B cell (primary cell): Measurements from ENCODE around the gene ARRDC1. TPM values are rescaled to one million over a fixed set of nuclear protein-coding genes. Genes with fewer than 3 reads are reported as not detected.

Experiments used
- ATAC-seq: fragments of 200-7000 bp; cut with Tn5 transposase; one replicate; pipeline ENCODE4 v1.10.0; 2021; ENCODE audit warnings: low read depth, mild to moderate bottlenecking, moderate number of reproducible peaks, moderate library complexity
- CTCF ChIA-PET: fragments of 350-600 bp; sonication (Branson Sonifier 250); formaldehyde crosslinking; loops from one replicate; lab custom pipeline; 2021; ENCODE audit warnings: antibody characterized with exemption, inconsistent platforms; lab: Charles Lee
- POLR2A ChIA-PET: fragments of 350-600 bp; sonication (Branson Sonifier 250); formaldehyde crosslinking; loops from one replicate; lab custom pipeline; 2021; ENCODE audit warnings: antibody characterized with exemption; lab: Charles Lee
- DNase-seq: peaks from one replicate; pipeline ENCODE4 v3.0.0; 2013
- H2AFZ ChIP-seq: 2 replicates; pipeline ENCODE4 v1.6.1; 2012; ENCODE audit warnings: mild to moderate bottlenecking, low read depth, low read length; ENCODE audit not compliant: insufficient read depth, poor library complexity, severe bottlenecking
- H3K27ac ChIP-seq, 2 donors: 1 replicate in 1 of 2; 2 replicates in 1 of 2; pipeline ENCODE4 v1.5.1; 2012 to 2013; ENCODE audit warnings: low read length in 2 of 2, mild to moderate bottlenecking in 2 of 2, moderate library complexity in 1 of 2
- H3K27me3 ChIP-seq, 4 experiments: fragments of 200-600 bp in 1 of 4; sonication (generic) in 1 of 4; replicated peaks in 1 of 4; 1 replicate in 2 of 4; 2 replicates in 2 of 4; pipeline versions ENCODE4 v1.6.1 to v1.7.0; 2013 to 2016; ENCODE audit warnings: low read length in 3 of 4, mild to moderate bottlenecking in 2 of 4, mixed read lengths in 1 of 4, moderate library complexity in 1 of 4; ENCODE audit not compliant: insufficient read depth in 4 of 4, control insufficient read depth in 3 of 4; ENCODE audit errors: control extremely low read depth in 1 of 4
- H3K36me3 ChIP-seq, 2 experiments: replicated peaks in 1 of 2; 1 replicate in 1 of 2; 2 replicates in 1 of 2; pipeline versions ENCODE4 v1.6.1 to v1.7.1; 2013; ENCODE audit warnings: low read length in 1 of 2; ENCODE audit not compliant: insufficient read depth in 2 of 2, control insufficient read depth in 1 of 2; ENCODE audit errors: control extremely low read depth in 1 of 2, extremely low read depth in 1 of 2
- H3K4me1 ChIP-seq, 2 donors: fragments of 200-600 bp in 1 of 2; sonication (generic) in 1 of 2; 1 replicate in 1 of 2; 2 replicates in 1 of 2; pipeline versions ENCODE4 v1.5.1 to v1.6.1; 2013 to 2017; ENCODE audit warnings: low read length in 2 of 2; ENCODE audit not compliant: control insufficient read depth in 2 of 2, insufficient read depth in 2 of 2
- H3K4me2 ChIP-seq: replicated peaks from 2 replicates; pipeline ENCODE3; 2012; ENCODE audit warnings: mild to moderate bottlenecking, low read depth, low read length; ENCODE audit not compliant: poor library complexity, severe bottlenecking
- H3K4me3 ChIP-seq, 5 experiments: fragments of 200-600 bp in 1 of 5; sonication (generic) in 1 of 5; 1 replicate in 3 of 5; 2 replicates in 2 of 5; pipeline versions ENCODE4 v1.5.1 to v1.7.0; 2011 to 2016; ENCODE audit warnings: low read length in 4 of 5, mild to moderate bottlenecking in 4 of 5, low read depth in 2 of 5, control low read depth in 1 of 5, moderate library complexity in 1 of 5; ENCODE audit not compliant: insufficient read depth in 1 of 5; ENCODE audit errors: control extremely low read depth in 1 of 5, extremely low read depth in 1 of 5
- H3K79me2 ChIP-seq: fragments of 200-600 bp; sonication (generic); one replicate; pipeline ENCODE4 v1.6.0; 2016; ENCODE audit warnings: low read length; ENCODE audit not compliant: control insufficient read depth, insufficient read depth
- H3K9ac ChIP-seq: fragments of 200-600 bp; sonication (generic); 2 replicates; pipeline ENCODE4 v1.6.1; 2017; ENCODE audit warnings: mild to moderate bottlenecking, low read length, moderate library complexity
- H3K9me3 ChIP-seq, 3 donors: one replicate each; pipeline versions ENCODE4 v1.6.1 to v1.7.1; 2013; ENCODE audit warnings: low read length in 2 of 3; ENCODE audit not compliant: control insufficient read depth in 2 of 3, insufficient read depth in 1 of 3; ENCODE audit errors: control extremely low read depth in 1 of 3
- H4K20me1 ChIP-seq: 2 replicates; pipeline ENCODE4 v1.6.0; 2012; ENCODE audit warnings: mild to moderate bottlenecking, low read length; ENCODE audit not compliant: insufficient read depth, control insufficient read depth, poor library complexity, severe bottlenecking
- H3K27ac Mint-ChIP-seq: one replicate; pipeline ENCODE4 v1.8.0; 2021; ENCODE audit warnings: mixed read lengths
- H3K27me3 Mint-ChIP-seq: one replicate; pipeline ENCODE4 v1.8.0; 2021; ENCODE audit warnings: mixed read lengths
- H3K4me1 Mint-ChIP-seq: one replicate; pipeline ENCODE4 v1.8.0; 2021; ENCODE audit warnings: mixed read lengths
- H3K4me3 Mint-ChIP-seq: one replicate; pipeline ENCODE4 v1.8.0; 2021; ENCODE audit warnings: mixed read lengths
- H3K9me3 Mint-ChIP-seq: one replicate; pipeline ENCODE4 v1.8.0; 2022; ENCODE audit warnings: mixed read lengths; ENCODE audit not compliant: insufficient read depth
- CTCF ChIP-seq: fragments of 200-600 bp; IDR thresholded peaks from one replicate; pipeline ENCODE4 v1.8.0; 2022; ENCODE audit warnings: antibody characterized with exemption, mild to moderate bottlenecking
- EZH2 ChIP-seq: IDR thresholded peaks from 2 replicates; pipeline ENCODE4 v1.6.1; 2012; ENCODE audit warnings: borderline replicate concordance, low read depth, mild to moderate bottlenecking, moderate library complexity, low read length; ENCODE audit not compliant: insufficient read depth, poor library complexity, severe bottlenecking
- WGBS: methylation state at CpG from one replicate; pipeline ENCODE4 v1.1.5; 2013; ENCODE audit warnings: missing lambda C conversion rate; ENCODE audit not compliant: insufficient coverage; 5-methylcytosine and 5-hydroxymethylcytosine counted together
- intact Hi-C: fragments of 100-400 bp; cut with micrococcal nuclease; formaldehyde crosslinking; loops from one replicate; pipeline ENCODE4 v1.10.0; 2022
- polyA plus RNA-seq: library from polyadenylated mRNA; depleted of rRNA; stranded (reverse); fragments of >200 nt; gene quantifications from 2 replicates; pipeline ENCODE4 v1.2.3, GENCODE V29; 2012
- total RNA-seq, 2 donors: library from RNA; stranded (reverse); fragments of 120-200 nt in 1 of 2; gene quantifications; 1 replicate in 1 of 2; 2 replicates in 1 of 2; pipeline versions ENCODE4 v1.2.3 to v1.2.4, GENCODE V29; 2013 to 2022

The ARRDC1 gene
- total and polyA plus RNA-seq, 2 donors (not counting 1 experiment from before 2014, with no cell fraction given), result 89.2 to 227 TPM

- H3K9ac ChIP-seq, result no peak overlapping the region
- H3K4me1 Mint-ChIP-seq, result peaks cover 5% of the 10 kb centered on the region
- peaks cover 10% of the 10 kb centered on the region for H3K79me2 ChIP-seq
- H3K4me1 ChIP-seq, result peaks cover 4 to 5% of the 10 kb centered on the region in 2 donors
- H4K20me1 ChIP-seq, result peaks cover 3% of the 10 kb centered on the region
- no peak overlapping the region for H3K4me3 Mint-ChIP-seq
- TF ChIP-seq CTCF (no peak), EZH2 (no peak)
- H2AFZ ChIP-seq, result no peak overlapping the region
- ATAC-seq (no peak), DNase-seq (no peak)
- 96% methylated on average over 7 of the region's 8 CpGs for WGBS
- intact Hi-C loops, result no loop called here
- H3K9me3 Mint-ChIP-seq, result no peaks in the 10 kb centered on the region
- CTCF ChIA-PET, result no interaction called here
- POLR2A ChIA-PET, result no interaction called here
- H3K27ac ChIP-seq, result no peak overlapping the region
- no peaks in the 10 kb centered on the region for H3K27me3 ChIP-seq
- H3K4me3 ChIP-seq, result no peak overlapping the region
- no peaks in the 10 kb centered on the region for H3K27me3 Mint-ChIP-seq
- no peak overlapping the region for H3K27ac Mint-ChIP-seq
- H3K4me2 ChIP-seq, result no peak overlapping the region
- no peaks in the 10 kb centered on the region for H3K9me3 ChIP-seq
- H3K36me3 ChIP-seq, result peaks cover 0 to 44% of the 10 kb centered on the region in 2 experiments
Measured at GRCh38 chr9:137583957-137584356, 21.5 kb upstream of the ARRDC1 start.

- peaks cover 9 to 15% of the 10 kb centered on the region in 2 donors for H3K4me1 ChIP-seq
- H3K4me3 ChIP-seq, result no peak overlapping the region
- Mint-ChIP-seq H3K4me1 (peaks cover 12% of the 10 kb centered on the region), H3K27me3 (no peaks in the 10 kb centered on the region), H3K4me3 (no peak overlapping the region), H3K27ac (no peak overlapping the region), H3K9me3 (no peaks in the 10 kb centered on the region)
- no peak for ATAC-seq
- H3K36me3 ChIP-seq, result peaks cover 0 to 41% of the 10 kb centered on the region in 2 experiments
- H3K9ac ChIP-seq, result no peak overlapping the region
- no peak for TF ChIP-seq EZH2
- no peak for TF ChIP-seq CTCF
- no peak overlapping the region for H2AFZ ChIP-seq
- H3K27ac ChIP-seq, result no peak overlapping the region
- H3K4me2 ChIP-seq, result no peak overlapping the region
- CTCF ChIA-PET, result no interaction called here
- no peaks in the 10 kb centered on the region for H3K27me3 ChIP-seq
- H3K9me3 ChIP-seq, result no peaks in the 10 kb centered on the region
- H3K79me2 ChIP-seq, result peaks cover 13% of the 10 kb centered on the region
- POLR2A ChIA-PET, result no interaction called here
- peaks cover 5% of the 10 kb centered on the region for H4K20me1 ChIP-seq
- no peak for DNase-seq
- whole genome bisulfite sequencing, result 98% methylated on average over 14 of the region's 14 CpGs
- intact Hi-C loops, result no loop called here
Measured at GRCh38 chr9:137586854-137587253, 18.6 kb upstream of the ARRDC1 start.
